Stimulated activated effector memory CD8-positive, alpha-beta T cell treated with anti-CD3 and anti-CD28 coated beads, Interleukin-12 subunit alpha, Interleukin-12 subunit beta, amount 100 ng/mL, for 72 hours (primary cell): ENCODE results near the gene PTPRN2.

Experiments
- ATAC-seq: fragments of 150-1000 bp; cut with Tn5 transposase; 2 replicates; pipeline ENCODE4 v1.10.0; 2021
- DNase-seq, 2 donors: peaks; one replicate each; pipeline ENCODE4 v3.0.0; 2021 to 2022; ENCODE audit warnings: low spot score in 2 of 2
- H3K27ac Mint-ChIP-seq: one replicate; pipeline ENCODE4 v1.8.0; 2022; ENCODE audit warnings: mild to moderate bottlenecking, mixed read lengths
- H3K36me3 Mint-ChIP-seq: one replicate; pipeline ENCODE4 v1.8.0; 2022; ENCODE audit warnings: mild to moderate bottlenecking, mixed read lengths
- H3K4me1 Mint-ChIP-seq: one replicate; pipeline ENCODE4 v1.8.0; 2022; ENCODE audit warnings: mixed read lengths
- H3K4me3 Mint-ChIP-seq: one replicate; pipeline ENCODE4 v1.8.0; 2022; ENCODE audit warnings: mild to moderate bottlenecking, mixed read lengths
- H3K9me3 Mint-ChIP-seq: one replicate; pipeline ENCODE4 v1.8.0; 2022; ENCODE audit warnings: mixed read lengths

Gene PTPRN2

DNA sequence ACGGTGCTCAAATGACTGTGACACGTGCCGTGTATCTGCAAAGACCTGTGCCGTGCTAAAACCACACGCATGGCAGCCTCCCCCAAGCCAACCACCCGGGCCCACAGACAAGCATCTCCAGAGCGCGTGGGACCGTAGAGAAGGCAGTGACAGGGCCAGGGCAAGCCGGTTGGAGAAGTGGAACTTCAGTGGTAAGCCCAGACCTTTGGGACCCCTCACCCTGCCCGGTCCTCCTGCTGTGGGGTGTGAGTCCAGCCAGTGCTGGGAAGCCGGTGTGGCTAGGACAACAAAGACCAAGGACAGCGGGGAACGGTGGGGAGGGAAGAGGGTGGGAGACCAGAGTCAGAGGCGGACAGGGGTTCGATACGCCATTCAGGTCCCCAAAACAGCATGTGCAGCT lies 774.6 kb downstream of the PTPRN2 start:
- no peaks in the 10 kb centered on the region for H3K4me1 Mint-ChIP-seq
- no peaks in the 10 kb centered on the region for H3K36me3 Mint-ChIP-seq
- ATAC-seq, result no peak
- no peaks in the 10 kb centered on the region for H3K9me3 Mint-ChIP-seq
- no peak overlapping the region for H3K4me3 Mint-ChIP-seq
- H3K27ac Mint-ChIP-seq, result no peak overlapping the region
- DNase-seq, result no peak

DNA sequence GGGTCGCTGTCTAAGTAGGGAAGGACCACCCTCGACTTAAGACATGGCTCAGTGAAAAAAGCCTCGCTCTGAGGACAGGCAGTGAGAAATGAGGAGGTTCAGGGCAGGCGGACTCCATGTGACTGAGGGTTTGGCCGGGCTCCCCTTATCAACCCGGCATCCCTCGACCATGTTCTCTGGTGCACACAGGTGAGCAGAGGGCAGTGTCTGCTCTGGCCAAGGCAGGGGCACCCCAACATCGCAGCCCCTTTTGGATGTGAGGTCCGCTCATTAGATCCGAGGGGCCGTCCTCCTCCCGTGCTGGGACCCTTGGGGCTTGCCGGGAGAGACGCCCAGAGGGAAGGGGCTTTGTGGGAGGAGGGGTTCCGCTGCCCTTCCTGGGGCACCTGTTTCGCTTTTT lies 775.7 kb downstream of the PTPRN2 start:
- no peaks in the 10 kb centered on the region for H3K36me3 Mint-ChIP-seq
- H3K9me3 Mint-ChIP-seq, result no peaks in the 10 kb centered on the region
- no peak overlapping the region for H3K27ac Mint-ChIP-seq
- DNase-seq (no peak), ATAC-seq (no peak)
- H3K4me1 Mint-ChIP-seq, result no peaks in the 10 kb centered on the region
- no peak overlapping the region for H3K4me3 Mint-ChIP-seq

DNA sequence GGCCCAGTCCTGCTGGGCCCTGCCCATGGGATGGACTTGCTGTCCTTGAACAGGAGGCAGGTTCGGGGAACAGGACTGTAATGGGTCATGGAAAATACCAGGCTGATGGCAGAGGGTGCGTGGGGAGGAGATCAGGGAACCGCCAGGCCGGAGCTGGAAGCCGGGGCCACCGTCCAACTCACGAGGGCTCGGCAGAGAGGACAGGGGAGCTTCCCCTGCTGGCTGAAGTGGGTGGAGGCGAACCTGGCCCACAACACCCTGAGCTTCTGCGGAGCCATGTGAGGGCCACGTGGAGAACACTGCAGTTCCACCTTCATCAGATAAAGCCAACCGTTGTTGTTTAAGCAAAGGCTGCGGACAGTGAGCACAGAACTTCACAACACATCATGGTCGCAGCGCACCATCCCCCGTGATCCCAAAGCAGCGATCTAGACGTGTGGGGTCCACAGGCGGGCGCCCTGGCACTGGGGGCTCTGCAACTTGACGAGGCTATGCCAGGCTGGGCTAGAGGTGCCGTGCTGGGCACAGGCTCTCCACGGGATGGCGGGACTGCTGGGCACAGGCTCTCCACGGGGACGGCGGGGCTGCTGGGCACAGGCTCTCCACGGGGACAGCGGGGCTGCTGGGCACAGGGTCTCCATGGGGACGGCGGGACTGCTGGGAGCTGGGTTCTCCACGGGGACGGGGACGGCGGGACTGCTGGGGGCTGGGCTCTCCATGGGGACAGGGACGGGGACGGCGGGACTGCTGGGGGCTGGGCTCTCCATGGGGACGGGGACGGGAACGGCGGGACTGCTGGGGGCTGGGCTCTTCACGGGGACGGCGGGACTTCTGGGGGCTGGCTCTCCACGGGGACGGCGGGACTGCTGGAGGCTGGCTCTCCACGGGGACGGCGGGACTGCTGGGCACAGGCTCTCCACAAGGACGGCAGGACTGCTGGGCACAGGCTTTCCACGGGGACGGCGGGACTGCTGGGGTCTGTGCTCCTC lies 777.5 kb downstream of the PTPRN2 start:
- no peak overlapping the region for H3K4me3 Mint-ChIP-seq
- no peak overlapping the region for H3K27ac Mint-ChIP-seq
- H3K36me3 Mint-ChIP-seq, result no peaks in the 10 kb centered on the region
- H3K9me3 Mint-ChIP-seq, result no peaks in the 10 kb centered on the region
- H3K4me1 Mint-ChIP-seq, result no peaks in the 10 kb centered on the region
- ATAC-seq (no peak), DNase-seq (no peak)

DNA sequence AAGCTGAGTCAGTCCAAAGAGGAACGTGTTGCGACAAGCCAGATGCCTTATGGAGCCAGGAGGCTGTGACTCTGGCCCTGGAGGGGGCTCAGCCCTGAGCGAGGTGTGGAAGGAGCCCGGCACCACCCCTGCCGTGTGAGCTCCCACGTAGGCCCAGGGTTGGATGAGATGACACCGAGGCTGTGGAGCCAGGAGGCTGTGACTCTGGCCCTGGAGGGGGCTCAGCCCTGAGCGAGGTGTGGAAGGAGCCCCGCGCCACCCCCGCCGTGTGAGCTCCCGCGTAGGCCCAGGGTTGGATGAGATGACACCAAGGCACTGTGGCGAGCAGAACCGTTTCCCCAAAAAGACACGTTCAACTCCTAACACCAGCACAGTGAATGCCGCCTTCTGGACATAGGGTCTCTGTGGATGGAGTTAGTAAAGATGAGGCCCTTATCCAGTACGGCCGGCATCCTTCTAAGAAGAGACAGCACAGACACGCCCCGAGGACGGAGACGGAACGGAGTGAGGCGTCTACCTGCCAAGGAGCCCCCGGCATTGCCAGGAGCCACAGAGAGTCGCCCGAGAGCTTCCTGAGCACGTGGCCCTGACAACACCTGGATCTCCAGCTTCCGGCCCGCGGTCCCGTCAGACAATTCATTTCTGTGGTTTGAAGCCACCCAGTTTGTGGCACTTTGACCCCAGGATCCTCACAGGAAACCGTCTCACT lies 778.3 kb downstream of the PTPRN2 start:
- Mint-ChIP-seq H3K27ac (no peak overlapping the region), H3K4me1 (no peaks in the 10 kb centered on the region), H3K9me3 (no peaks in the 10 kb centered on the region), H3K4me3 (no peak overlapping the region), H3K36me3 (no peaks in the 10 kb centered on the region)
- ATAC-seq (no peak), DNase-seq (no peak)

DNA sequence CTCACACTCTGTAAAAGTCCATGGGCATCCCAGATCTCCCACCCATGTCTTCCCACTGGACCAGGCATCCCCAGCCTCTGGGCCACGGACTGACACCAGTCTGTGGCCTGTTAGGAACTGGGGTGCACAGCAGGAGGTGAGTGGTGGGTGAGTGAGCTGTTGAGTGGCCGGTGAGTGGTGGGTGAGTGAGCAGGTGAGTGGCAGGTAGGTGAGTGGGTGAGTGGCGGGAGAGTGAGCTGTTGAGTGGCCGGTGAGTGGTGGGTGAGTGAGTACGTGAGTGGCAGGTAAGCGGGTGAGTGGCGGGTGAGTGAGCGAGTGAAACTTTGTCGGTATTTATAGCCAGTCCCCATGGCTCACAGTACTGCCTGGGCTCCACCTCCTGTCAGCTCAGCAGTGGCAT lies 779.6 kb downstream of the PTPRN2 start:
- H3K27ac Mint-ChIP-seq, result no peak overlapping the region
- ATAC-seq, result no peak
- H3K4me3 Mint-ChIP-seq, result no peak overlapping the region
- H3K4me1 Mint-ChIP-seq, result no peaks in the 10 kb centered on the region
- no peaks in the 10 kb centered on the region for H3K36me3 Mint-ChIP-seq
- no peak for DNase-seq
- H3K9me3 Mint-ChIP-seq, result no peaks in the 10 kb centered on the region

DNA sequence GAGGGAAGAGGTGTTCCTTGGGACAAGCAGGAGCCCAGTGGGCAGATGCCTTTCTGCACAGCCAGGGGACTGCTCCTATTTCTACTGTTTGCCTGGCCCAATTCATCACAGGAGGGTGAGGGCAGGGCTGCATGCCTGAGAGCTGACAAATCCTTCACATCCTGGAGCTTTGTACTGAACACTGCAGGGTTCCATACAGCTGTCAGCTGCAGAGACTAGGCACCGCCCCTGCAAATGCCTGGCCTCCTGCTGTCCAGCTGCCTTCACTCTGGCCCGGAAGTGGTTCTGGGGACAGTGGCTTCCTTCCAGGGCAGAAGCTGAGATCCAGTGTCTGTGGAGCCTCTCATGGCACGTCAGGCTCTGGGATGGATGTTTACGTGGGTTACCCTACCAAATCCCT lies 780.1 kb downstream of the PTPRN2 start:
- DNase-seq (no peak), ATAC-seq (no peak)
- H3K36me3 Mint-ChIP-seq, result no peaks in the 10 kb centered on the region
- H3K4me1 Mint-ChIP-seq, result no peaks in the 10 kb centered on the region
- no peak overlapping the region for H3K4me3 Mint-ChIP-seq
- H3K27ac Mint-ChIP-seq, result no peak overlapping the region
- H3K9me3 Mint-ChIP-seq, result no peaks in the 10 kb centered on the region

DNA sequence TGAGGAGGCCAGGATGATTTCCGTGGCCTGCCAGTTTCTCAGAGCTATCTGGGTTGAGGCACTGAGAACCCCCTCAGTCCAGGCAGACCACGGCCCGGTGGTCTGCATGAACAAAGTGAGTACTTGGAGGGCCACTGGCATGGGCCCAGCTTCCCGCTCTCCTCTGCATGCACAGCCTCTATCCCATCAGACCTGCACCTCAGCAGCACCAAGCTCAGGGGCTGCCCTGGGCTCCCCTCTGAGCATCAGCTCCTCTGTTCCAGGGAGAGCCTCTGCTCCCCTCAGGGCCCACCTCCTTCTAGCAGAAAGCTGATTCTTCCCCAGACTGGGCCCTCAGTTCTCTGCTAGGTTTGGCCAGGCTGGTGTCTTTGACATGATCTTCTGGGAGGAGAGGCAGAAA lies 780.9 kb downstream of the PTPRN2 start:
- H3K4me1 Mint-ChIP-seq, result no peaks in the 10 kb centered on the region
- peaks cover 3% of the 10 kb centered on the region for H3K9me3 Mint-ChIP-seq
- DNase-seq (no peak), ATAC-seq (no peak)
- H3K4me3 Mint-ChIP-seq, result no peak overlapping the region
- no peak overlapping the region for H3K27ac Mint-ChIP-seq
- H3K36me3 Mint-ChIP-seq, result no peaks in the 10 kb centered on the region

DNA sequence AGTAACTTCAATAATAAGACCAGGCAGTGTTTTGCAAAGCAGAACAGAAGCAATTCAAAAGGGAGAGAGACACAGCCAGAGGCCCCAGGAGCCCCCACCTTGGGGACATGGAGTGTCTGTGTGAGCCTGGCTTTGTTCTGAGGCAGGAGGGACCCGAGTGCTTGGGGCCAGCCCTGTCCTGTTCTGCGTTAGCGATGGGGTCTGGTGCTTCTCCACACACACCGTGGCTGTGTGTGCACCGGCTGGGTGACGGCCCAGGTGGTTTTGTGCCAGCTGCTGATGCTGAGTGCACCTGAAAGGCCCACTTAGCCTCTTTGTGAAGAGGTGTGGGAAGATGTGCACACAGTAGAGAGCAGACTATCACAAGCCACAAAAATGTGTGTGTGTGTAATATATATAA lies 781.9 kb downstream of the PTPRN2 start:
- ATAC-seq, result no peak
- H3K4me3 Mint-ChIP-seq, result no peak overlapping the region
- H3K36me3 Mint-ChIP-seq, result no peaks in the 10 kb centered on the region
- H3K9me3 Mint-ChIP-seq, result peaks cover 3% of the 10 kb centered on the region
- no peaks in the 10 kb centered on the region for H3K4me1 Mint-ChIP-seq
- no peak for DNase-seq
- no peak overlapping the region for H3K27ac Mint-ChIP-seq

DNA sequence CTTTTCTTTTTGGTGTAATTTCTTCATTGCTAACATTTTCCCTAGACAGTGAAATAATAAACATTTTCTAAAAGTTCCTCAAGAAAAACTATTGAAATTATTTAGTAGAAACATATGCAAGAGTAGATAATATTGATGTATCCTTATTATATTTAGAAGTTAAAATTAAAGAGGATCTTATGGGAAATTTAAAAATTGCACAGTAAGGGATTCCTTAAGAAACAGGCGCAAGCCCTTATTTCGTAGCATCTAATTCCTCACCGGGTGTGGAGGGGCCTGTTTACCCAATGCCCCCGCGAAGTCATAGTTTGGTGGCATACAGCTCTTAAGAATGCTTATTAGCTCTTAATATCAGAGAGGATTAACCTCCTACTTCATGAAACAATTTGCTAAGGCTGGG lies 783.7 kb downstream of the PTPRN2 start:
- DNase-seq (no peak), ATAC-seq (no peak)
- no peaks in the 10 kb centered on the region for H3K4me1 Mint-ChIP-seq
- no peak overlapping the region for H3K27ac Mint-ChIP-seq
- H3K4me3 Mint-ChIP-seq, result no peak overlapping the region
- no peaks in the 10 kb centered on the region for H3K36me3 Mint-ChIP-seq
- H3K9me3 Mint-ChIP-seq, result peaks cover 3% of the 10 kb centered on the region

DNA sequence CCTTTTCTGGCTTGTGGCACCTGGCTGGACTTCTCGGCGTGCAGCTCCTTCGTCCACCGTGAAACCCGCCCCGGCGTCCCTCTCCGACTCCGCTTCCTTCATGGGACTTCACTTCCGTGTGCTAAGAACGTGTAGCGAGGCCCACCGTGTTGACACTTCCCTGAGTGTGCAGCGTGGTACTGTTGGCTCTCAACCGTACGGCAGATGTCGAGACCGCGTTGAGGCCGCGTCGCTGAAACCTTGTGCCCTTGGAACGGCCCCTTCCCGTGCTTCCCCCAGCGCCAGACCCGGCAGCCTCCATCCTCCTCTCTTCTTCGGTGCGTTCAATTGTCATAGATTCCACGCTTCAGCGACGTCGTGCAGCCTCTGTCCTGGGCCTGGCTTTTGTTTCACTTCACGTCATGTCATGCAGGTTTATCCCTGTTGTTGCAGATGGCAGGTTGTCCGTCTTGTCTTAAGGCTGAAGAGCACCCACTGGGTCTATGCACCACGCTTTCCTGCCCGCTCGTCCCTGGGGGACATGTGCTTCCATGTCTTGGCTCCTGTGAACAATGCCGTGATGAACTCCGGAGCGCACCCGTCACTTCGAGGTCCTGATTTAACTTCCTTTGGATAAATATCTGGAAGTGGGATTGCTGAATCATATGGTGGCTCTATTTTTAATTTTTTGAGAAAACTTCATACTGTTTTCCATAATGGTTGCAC lies 785.5 kb downstream of the PTPRN2 start:
- Mint-ChIP-seq H3K9me3 (peaks cover 3% of the 10 kb centered on the region), H3K4me3 (no peak overlapping the region), H3K36me3 (no peaks in the 10 kb centered on the region), H3K4me1 (no peaks in the 10 kb centered on the region), H3K27ac (no peak overlapping the region)
- DNase-seq (no peak), ATAC-seq (no peak)

DNA sequence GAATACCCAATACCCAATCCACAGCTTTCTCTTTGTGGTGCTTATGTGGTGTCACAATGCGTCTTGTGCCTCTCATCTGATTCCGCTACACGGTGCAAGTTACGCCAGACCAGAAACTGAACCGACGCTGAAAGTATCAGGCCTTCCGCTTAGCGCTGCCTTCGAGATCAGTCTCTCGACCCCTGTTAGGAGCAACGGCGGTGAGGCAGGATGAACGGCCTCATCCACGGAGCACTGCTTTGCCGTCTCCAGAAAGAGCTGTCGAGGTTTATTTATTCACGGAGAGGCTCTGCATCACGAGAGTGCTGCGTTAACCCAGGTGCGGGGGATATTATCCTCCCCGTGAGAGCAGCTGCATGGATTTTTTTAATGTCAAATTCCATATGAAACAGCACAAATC lies 786.5 kb downstream of the PTPRN2 start:
- Mint-ChIP-seq H3K27ac (no peak overlapping the region), H3K9me3 (peaks cover 3% of the 10 kb centered on the region), H3K4me1 (no peaks in the 10 kb centered on the region), H3K4me3 (no peak overlapping the region), H3K36me3 (no peaks in the 10 kb centered on the region)
- DNase-seq (no peak), ATAC-seq (no peak)

DNA sequence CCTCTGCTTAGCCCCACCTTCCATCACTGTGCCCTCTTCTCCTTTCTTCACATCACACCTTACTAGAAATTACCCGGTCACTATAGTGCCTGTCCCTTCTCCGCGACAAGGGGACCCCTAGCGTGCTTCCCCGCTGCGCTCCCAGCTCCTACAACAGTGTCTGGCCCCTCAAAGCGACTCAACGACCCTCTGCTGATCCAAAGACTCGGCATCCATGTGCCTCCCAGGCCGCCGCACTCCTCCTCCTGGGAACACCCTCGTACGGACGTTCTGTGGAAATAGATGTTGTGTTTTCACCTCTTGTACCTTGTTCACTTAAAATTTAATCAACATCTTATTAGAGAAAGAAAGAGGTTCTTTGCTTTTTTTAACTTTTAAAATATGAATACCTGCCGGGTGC lies 787.3 kb downstream of the PTPRN2 start:
- Mint-ChIP-seq H3K9me3 (peaks cover 3% of the 10 kb centered on the region), H3K36me3 (no peaks in the 10 kb centered on the region), H3K4me1 (no peaks in the 10 kb centered on the region), H3K4me3 (no peak overlapping the region), H3K27ac (no peak overlapping the region)
- no peak for ATAC-seq
- no peak for DNase-seq

DNA sequence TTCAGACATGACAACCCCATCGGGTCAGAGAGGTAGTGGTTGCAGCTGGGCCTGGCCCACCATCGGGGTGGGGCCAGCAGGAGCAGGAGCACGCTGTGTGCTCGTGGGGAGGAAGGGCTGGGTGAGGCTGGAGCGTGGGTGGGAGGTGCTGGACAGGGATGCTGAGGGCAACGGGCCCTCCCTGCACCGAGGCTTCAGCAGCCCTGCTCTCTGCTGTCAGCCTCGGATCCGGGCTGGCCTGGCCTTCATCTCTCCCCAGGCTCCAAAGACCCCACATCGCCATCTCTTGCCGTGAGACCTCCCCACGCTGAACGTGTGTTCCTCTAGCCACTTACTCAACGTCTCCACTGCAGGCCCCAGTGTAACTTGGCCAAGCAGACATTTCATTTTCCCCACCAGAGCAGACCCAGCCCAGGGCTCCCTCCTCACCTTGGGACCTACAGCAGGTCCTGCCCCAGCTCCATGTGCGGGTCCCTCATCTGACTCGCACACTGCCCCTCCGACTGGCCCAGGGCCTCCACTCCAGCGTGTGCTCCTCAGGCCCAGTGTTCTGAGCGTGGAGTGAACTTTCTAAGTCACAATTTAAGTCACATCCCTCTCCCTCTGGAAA lies 788.4 kb downstream of the PTPRN2 start:
- no peak overlapping the region for H3K4me3 Mint-ChIP-seq
- H3K9me3 Mint-ChIP-seq, result peaks cover 3% of the 10 kb centered on the region
- H3K27ac Mint-ChIP-seq, result no peak overlapping the region
- ATAC-seq (no peak), DNase-seq (no peak)
- no peaks in the 10 kb centered on the region for H3K36me3 Mint-ChIP-seq
- H3K4me1 Mint-ChIP-seq, result no peaks in the 10 kb centered on the region

DNA sequence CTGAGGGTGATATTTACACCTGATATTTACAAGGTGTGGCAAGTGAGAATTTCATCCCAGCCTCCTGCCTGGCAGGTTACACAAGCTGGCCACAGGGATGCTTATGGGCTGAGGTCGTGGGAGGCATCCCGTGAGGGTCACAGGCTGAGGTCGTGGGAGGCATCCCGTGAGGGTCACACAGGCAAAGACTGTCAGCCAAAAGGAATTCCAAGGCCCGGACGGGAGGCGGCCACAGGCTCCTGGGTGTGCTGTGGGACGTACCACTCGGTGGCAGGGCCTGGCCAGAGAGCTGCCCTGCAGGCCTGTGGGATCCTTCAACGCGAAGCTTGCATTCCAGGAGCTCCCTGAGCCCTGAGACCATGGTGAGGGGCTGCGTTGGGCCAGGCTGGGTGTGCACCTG lies 790.3 kb downstream of the PTPRN2 start:
- H3K27ac Mint-ChIP-seq, result no peak overlapping the region
- ATAC-seq, result no peak
- H3K4me1 Mint-ChIP-seq, result no peaks in the 10 kb centered on the region
- no peak for DNase-seq
- H3K9me3 Mint-ChIP-seq, result peaks cover 3% of the 10 kb centered on the region
- H3K4me3 Mint-ChIP-seq, result no peak overlapping the region
- no peaks in the 10 kb centered on the region for H3K36me3 Mint-ChIP-seq

DNA sequence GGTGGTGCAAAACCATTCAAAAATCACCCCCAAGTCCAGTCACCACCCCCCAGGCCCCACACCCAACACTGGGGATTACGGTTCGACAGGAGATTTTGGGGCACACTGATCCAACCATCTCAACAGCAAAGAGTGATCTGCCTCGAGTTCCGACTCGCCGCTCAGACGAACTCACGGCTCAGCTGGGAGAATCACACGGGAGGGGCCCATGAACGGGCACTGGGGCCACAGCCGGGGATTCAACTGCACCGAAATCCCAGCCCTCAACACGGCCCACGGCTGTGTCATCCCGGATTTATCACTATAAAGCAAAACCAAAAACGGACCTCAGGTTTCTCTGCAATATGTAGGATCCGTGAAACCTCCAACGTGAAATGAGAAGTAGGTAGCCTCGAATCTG lies 790.8 kb downstream of the PTPRN2 start:
- no peak for DNase-seq
- Mint-ChIP-seq H3K27ac (no peak overlapping the region), H3K4me3 (no peak overlapping the region)

More for the DNA sequence above, 790.8 kb downstream of the PTPRN2 start:
- no peaks in the 10 kb centered on the region for H3K36me3 Mint-ChIP-seq
- no peaks in the 10 kb centered on the region for H3K4me1 Mint-ChIP-seq
- H3K9me3 Mint-ChIP-seq, result no peaks in the 10 kb centered on the region
- ATAC-seq, result no peak
